Measurements from ENCODE around the gene CATSPER4.

GRCh38 chr1:26145960-26146294 is 44.5 kb upstream of the CATSPER4 start:
- TF ChIP-seq, protein P1, sequence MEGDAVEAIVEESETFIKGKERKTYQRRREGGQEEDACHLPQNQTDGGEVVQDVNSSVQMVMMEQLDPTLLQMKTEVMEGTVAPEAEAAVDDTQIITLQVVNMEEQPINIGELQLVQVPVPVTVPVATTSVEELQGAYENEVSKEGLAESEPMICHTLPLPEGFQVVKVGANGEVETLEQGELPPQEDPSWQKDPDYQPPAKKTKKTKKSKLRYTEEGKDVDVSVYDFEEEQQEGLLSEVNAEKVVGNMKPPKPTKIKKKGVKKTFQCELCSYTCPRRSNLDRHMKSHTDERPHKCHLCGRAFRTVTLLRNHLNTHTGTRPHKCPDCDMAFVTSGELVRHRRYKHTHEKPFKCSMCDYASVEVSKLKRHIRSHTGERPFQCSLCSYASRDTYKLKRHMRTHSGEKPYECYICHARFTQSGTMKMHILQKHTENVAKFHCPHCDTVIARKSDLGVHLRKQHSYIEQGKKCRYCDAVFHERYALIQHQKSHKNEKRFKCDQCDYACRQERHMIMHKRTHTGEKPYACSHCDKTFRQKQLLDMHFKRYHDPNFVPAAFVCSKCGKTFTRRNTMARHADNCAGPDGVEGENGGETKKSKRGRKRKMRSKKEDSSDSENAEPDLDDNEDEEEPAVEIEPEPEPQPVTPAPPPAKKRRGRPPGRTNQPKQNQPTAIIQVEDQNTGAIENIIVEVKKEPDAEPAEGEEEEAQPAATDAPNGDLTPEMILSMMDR (IDR thresholded peaks at IDR 0.05) = no peak
- no peak for TF ChIP-seq POLR2A (IDR thresholded peaks at IDR 0.05)

Measured in lower leg skin (tissue), 3 donors.